SK-N-SH (cell line): ENCODE results near the gene ARHGEF28. TPM values are rescaled to one million over a fixed set of nuclear protein-coding genes. Genes with fewer than 3 reads are reported as not detected.

Experiments
- CTCF ChIA-PET: fragments of 300-600, 350-600 bp; formaldehyde crosslinking; extraction: SDS; loops from one replicate; lab custom pipeline; 2021; lab: Yijun Ruan, JAX
- POLR2A ChIA-PET: fragments of 350-600 bp; sonication (Branson Sonifier 250); formaldehyde crosslinking; extraction: SDS; loops from one replicate; lab custom pipeline; 2020; ENCODE audit warnings: antibody characterized with exemption, inconsistent platforms; lab: Yijun Ruan, JAX
- DNase-seq: peaks from one replicate; pipeline ENCODE4 v3.0.0; 2012
- H2AFZ ChIP-seq: fragments of 200-600 bp; sonication (generic); 2 replicates; pipeline ENCODE4 v1.8.1; 2016; ENCODE audit warnings: antibody characterized with exemption, mild to moderate bottlenecking, low read depth
- H3F3A ChIP-seq: fragments of 200-600 bp; sonication (generic); replicated peaks from 2 replicates; pipeline ENCODE3; 2016; ENCODE audit warnings: antibody characterized with exemption, mild to moderate bottlenecking; ENCODE audit not compliant: insufficient read depth
- H3K27ac ChIP-seq, 2 experiments: fragments of 200-500 bp in 1 of 2; fragments of 200-600 bp in 1 of 2; sonication (Bioruptor generic) in 1 of 2; sonication (generic), shearing (Covaris generic) in 1 of 2; 2 replicates each; pipeline versions ENCODE4 v1.5.1 to v1.6.1; 2014 to 2016; ENCODE audit warnings: low read depth in 2 of 2, inconsistent platforms in 1 of 2, low read length in 1 of 2, mild to moderate bottlenecking in 1 of 2, mixed read lengths in 1 of 2
- H3K27me3 ChIP-seq: fragments of 200-600 bp; sonication (generic), shearing (Covaris generic); 2 replicates; pipeline ENCODE4 v1.6.1; 2016; ENCODE audit warnings: mixed run types; ENCODE audit not compliant: insufficient read depth
- H3K36me3 ChIP-seq, 2 experiments: fragments of 200-500 bp in 1 of 2; fragments of 200-600 bp in 1 of 2; sonication (Bioruptor generic) in 1 of 2; sonication (generic) in 1 of 2; replicated peaks in 1 of 2; 2 replicates each; pipeline versions ENCODE3 to v1.5.1; 2014 to 2016; ENCODE audit warnings: low read length in 1 of 2, mild to moderate bottlenecking in 1 of 2; ENCODE audit not compliant: insufficient read depth in 2 of 2, control insufficient read depth in 1 of 2
- H3K4me1 ChIP-seq, 2 experiments: fragments of 200-500 bp in 1 of 2; fragments of 200-600 bp in 1 of 2; sonication (Bioruptor generic) in 1 of 2; sonication (generic), shearing (Covaris generic) in 1 of 2; 2 replicates each; pipeline versions ENCODE4 v1.5.1 to v1.6.1; 2014 to 2016; ENCODE audit warnings: low read depth in 1 of 2, low read length in 1 of 2, mixed run types in 1 of 2; ENCODE audit not compliant: insufficient read depth in 2 of 2, control insufficient read depth in 1 of 2
- H3K4me2 ChIP-seq: fragments of 200-600 bp; sonication (generic), shearing (Covaris generic); 2 replicates; pipeline ENCODE4 v1.6.1; 2017; ENCODE audit warnings: mixed run types
- H3K4me3 ChIP-seq, 2 experiments: fragments of 200-500 bp in 1 of 2; fragments of 200-600 bp in 1 of 2; sonication (Bioruptor generic) in 1 of 2; sonication (generic), shearing (Covaris generic) in 1 of 2; 2 replicates each; pipeline versions ENCODE4 v1.5.1 to v1.8.1; 2014 to 2016; ENCODE audit warnings: low read depth in 2 of 2, inconsistent platforms in 1 of 2, low read length in 1 of 2, mild to moderate bottlenecking in 1 of 2, mixed read lengths in 1 of 2, moderate library complexity in 1 of 2
- H3K79me2 ChIP-seq: fragments of 200-600 bp; sonication (generic); 2 replicates; pipeline ENCODE4 v1.8.1; 2017; ENCODE audit warnings: mild to moderate bottlenecking; ENCODE audit not compliant: insufficient read depth
- H3K9ac ChIP-seq: fragments of 200-600 bp; sonication (generic); 2 replicates; pipeline ENCODE4 v1.6.1; 2017; ENCODE audit warnings: mixed run types
- H3K9me2 ChIP-seq: fragments of 200-600 bp; sonication (generic); 2 replicates; pipeline ENCODE4 v1.6.1; 2017; ENCODE audit warnings: mixed run types
- H3K9me3 ChIP-seq: fragments of 200-600 bp; sonication (generic); 2 replicates; pipeline ENCODE4 v1.6.1; 2017; ENCODE audit warnings: mixed run types, mild to moderate bottlenecking, moderate library complexity
- H4K20me1 ChIP-seq: fragments of 200-600 bp; sonication (generic); 2 replicates; pipeline ENCODE4 v1.6.1; 2017; ENCODE audit warnings: mild to moderate bottlenecking, mixed run types; ENCODE audit not compliant: insufficient read depth
- CTCF ChIP-seq: fragments of 200-600 bp; sonication (generic); IDR thresholded peaks from 2 replicates; pipeline ENCODE4 v1.6.1; 2017; ENCODE audit warnings: antibody characterized with exemption, mild to moderate bottlenecking, moderate library complexity
- GATA2 ChIP-seq: sonication (generic); formaldehyde crosslinking; IDR thresholded peaks from 2 replicates; pipeline ENCODE4 v1.5.0; 2020; ENCODE audit warnings: mild to moderate bottlenecking, missing genetic modification reagents
- MAX ChIP-seq: IDR thresholded peaks from 2 replicates; pipeline ENCODE4 v1.4.0; 2012; ENCODE audit warnings: low read depth
- MEF2A ChIP-seq: IDR thresholded peaks from 2 replicates; pipeline ENCODE4 v1.4.0; 2012; ENCODE audit warnings: low read depth, borderline replicate concordance
- MXI1 ChIP-seq: IDR thresholded peaks from 2 replicates; pipeline ENCODE4 v1.6.1; 2012; ENCODE audit warnings: mild to moderate bottlenecking, low read depth, low read length, improper control_type of control experiment
- NFIC ChIP-seq: IDR thresholded peaks from 2 replicates; pipeline ENCODE4 v1.4.0; 2012; ENCODE audit warnings: borderline replicate concordance
- RAD21 ChIP-seq: IDR thresholded peaks from 2 replicates; pipeline ENCODE4 v1.6.1; 2012; ENCODE audit warnings: mild to moderate bottlenecking, low read length
- RFX5 ChIP-seq: IDR thresholded peaks from 2 replicates; pipeline ENCODE4 v1.6.1; 2012; ENCODE audit warnings: mild to moderate bottlenecking, improper control_type of control experiment, low read length
- SIN3A ChIP-seq: IDR thresholded peaks from 2 replicates; pipeline ENCODE4 v1.6.1; 2012; ENCODE audit warnings: low read depth, mild to moderate bottlenecking, low read length, moderate library complexity, borderline replicate concordance
- TEAD4 ChIP-seq: IDR thresholded peaks from 2 replicates; pipeline ENCODE4 v1.4.0; 2012; ENCODE audit warnings: mild to moderate bottlenecking, borderline replicate concordance; ENCODE audit not compliant: insufficient read depth
- USF1 ChIP-seq: IDR thresholded peaks from 2 replicates; pipeline ENCODE4 v1.4.0; 2012; ENCODE audit warnings: low read depth, borderline replicate concordance
- USF2 ChIP-seq: fragments of 150-350 bp; IDR thresholded peaks from 2 replicates; pipeline ENCODE4 v1.6.1; 2017; ENCODE audit warnings: antibody characterized with exemption, low read length, low read depth, borderline replicate concordance
- ZBTB33 ChIP-seq: IDR thresholded peaks from 2 replicates; pipeline ENCODE4 v1.4.0; 2012; ENCODE audit warnings: low read depth, borderline replicate concordance
- WGBS: methylation state at CpG from one replicate; pipeline ENCODE4 v1.1.6; 2017; ENCODE audit warnings: low lambda C conversion rate; 5-methylcytosine and 5-hydroxymethylcytosine counted together
- polyA plus RNA-seq, 3 experiments: library from polyadenylated mRNA; depleted of rRNA; stranded (reverse); fragments of >200 nt; gene quantifications; 2 replicates each; pipeline ENCODE4 v1.2.3, GENCODE V29; 2012

ARHGEF28 gene
- polyA plus RNA-seq, 1 of the 3 experiments (the other 2 are of a cell fraction) = 4.2 TPM

GRCh38 chr5:73799401-73799972 lies 173.5 kb downstream of the ARHGEF28 start (continued):
- no peak for TF ChIP-seq MXI1

GRCh38 chr5:73801686-73802085 lies 175.7 kb downstream of the ARHGEF28 start:
- POLR2A ChIA-PET = no interaction called here
- Histone ChIP-seq H3K4me3 (no peak overlapping the region), H3K4me2 (no peak overlapping the region), H3F3A (no peaks in the 10 kb centered on the region), H3K9me2 (no peaks in the 10 kb centered on the region)
- CTCF ChIA-PET = interaction anchor here (1.0 to 16.5 kb wide), 3 partner anchors 8 to 208 kb away, joined by 3 to 398 read pairs (median 7); no protein-coding TSS in a partner anchor
- no peak for TF ChIP-seq ZBTB33
- no peak for TF ChIP-seq SIN3A
- TF ChIP-seq GATA2 (CRISPR knock-in tag) = no peak
- no peak for TF ChIP-seq USF2
- no peak for TF ChIP-seq TEAD4
- no peak for TF ChIP-seq MAX
- no peak for TF ChIP-seq NFIC
- TF ChIP-seq RAD21 = no peak
- no peak for TF ChIP-seq CTCF
- no peak for TF ChIP-seq RFX5
- no peak for TF ChIP-seq USF1
- no peak for TF ChIP-seq MEF2A
- TF ChIP-seq, all 33 proteins: peak for 0
- H3K4me1 ChIP-seq = peaks cover 0 to 2% of the 10 kb centered on the region in 2 experiments; a peak in 1 of 4 replicates
- no peaks in the 10 kb centered on the region for H3K36me3 ChIP-seq
- DNase-seq = no peak
- no peak overlapping the region for H3K9ac ChIP-seq
- H3K79me2 ChIP-seq = no peaks in the 10 kb centered on the region
- no peaks in the 10 kb centered on the region for H3K9me3 ChIP-seq
- no peak overlapping the region for H3K27ac ChIP-seq
- no peaks in the 10 kb centered on the region for H3K27me3 ChIP-seq
- 92% methylated on average over 2 of the region's 2 CpGs for WGBS
- H2AFZ ChIP-seq = no peak overlapping the region
- H4K20me1 ChIP-seq = no peaks in the 10 kb centered on the region
